Mammary epithelial cell (primary cell): ENCODE measurements around the gene GSG1L.

Experiments used
- CTCF ChIP-seq, 2 donors: IDR thresholded peaks in 1 of 2; conservative IDR thresholded peaks in 1 of 2; 2 replicates each; pipeline ENCODE4 v1.5.1; 2011 to 2012; ENCODE audit warnings: inconsistent platforms in 2 of 2, low read length in 2 of 2, mild to moderate bottlenecking in 2 of 2, control low read depth in 1 of 2, low read depth in 1 of 2; ENCODE audit not compliant: insufficient read depth in 1 of 2; ENCODE audit errors: extremely low read depth in 1 of 2
- EZH2 ChIP-seq: IDR thresholded peaks from 2 replicates; pipeline ENCODE4 v1.6.1; 2012; ENCODE audit warnings: low read length, inconsistent platforms, borderline replicate concordance

- TF ChIP-seq CTCF (conservative IDR thresholded peaks at IDR 0.05 in 1 of 2, IDR thresholded peaks at IDR 0.05 in 1 of 2; ENCODE audit: extremely low read depth in 1 of 2, insufficient read depth in 1 of 2, low read depth in 1 of 2, low read length in 2 of 2) (no peak), EZH2 (no peak)
Observed at GRCh38 chr16:27999687-28000086, 63.8 kb downstream of the GSG1L start.
